HG03280 (cell line): ENCODE data around the gene TFPT.

ENCODE experiments used
- ATAC-seq: cut with Tn5 transposase; IDR thresholded peaks from one replicate; pipeline ENCODE4 v1.9.1; 2021; ENCODE audit warnings: mild to moderate bottlenecking, moderate library complexity; ENCODE audit not compliant: unreplicated experiment

TFPT gene

GRCh38 chr19:54081032-54081431 lies 34.4 kb downstream of the TFPT start, which contains the start of gene TARM1:
TSS of gene TARM1 (minus strand) at chr19:54081365. CDS start at chr19:54081340, 25 bp downstream.
- no peak for ATAC-seq

GRCh38 chr19:54077334-54077733 lies 38.1 kb downstream of the TFPT start:
- no peak for ATAC-seq

- ATAC-seq: no peak
Observed at GRCh38 chr19:54074851-54075250, 40.6 kb downstream of the TFPT start.

- ATAC-seq: no peak
Observed at GRCh38 chr19:54073829-54074228, 41.6 kb downstream of the TFPT start.

- ATAC-seq: no peak
Observed at GRCh38 chr19:54069470-54069869, 46.0 kb downstream of the TFPT start.

GRCh38 chr19:54063350-54064116 lies 51.9 kb downstream of the TFPT start, which contains the start of gene VSTM1:
TSS of gene VSTM1 (minus strand) at chr19:54063897. CDS start at chr19:54063777, 120 bp downstream.
- no peak for ATAC-seq

- ATAC-seq: no peak
Observed at GRCh38 chr19:54062643-54063042, 52.8 kb downstream of the TFPT start.
